HT1080 (cell line): ENCODE measurements around the gene TRPM2. TPM values are rescaled to one million over a fixed set of nuclear protein-coding genes. Genes with fewer than 3 reads are reported as not detected.
"Not testable (repeated sequence)": the region's sequence is repeated elsewhere in the genome, so short reads cannot be mapped to it uniquely, and the experiment has no call there.

Experiments used
- DNase-seq: peaks from one replicate; pipeline ENCODE4 v3.0.0-alpha.2; 2015; ENCODE audit warnings: low read depth
- total RNA-seq: library from RNA; depleted of rRNA; stranded (reverse); fragments of >200 nt; shearing (Covaris generic); gene quantifications from 2 replicates; pipeline ENCODE4 v1.2.3, GENCODE V29; 2014

The TRPM2 gene
- total RNA-seq, 1 experiment from 2014 or later: 1.4 TPM

DNA sequence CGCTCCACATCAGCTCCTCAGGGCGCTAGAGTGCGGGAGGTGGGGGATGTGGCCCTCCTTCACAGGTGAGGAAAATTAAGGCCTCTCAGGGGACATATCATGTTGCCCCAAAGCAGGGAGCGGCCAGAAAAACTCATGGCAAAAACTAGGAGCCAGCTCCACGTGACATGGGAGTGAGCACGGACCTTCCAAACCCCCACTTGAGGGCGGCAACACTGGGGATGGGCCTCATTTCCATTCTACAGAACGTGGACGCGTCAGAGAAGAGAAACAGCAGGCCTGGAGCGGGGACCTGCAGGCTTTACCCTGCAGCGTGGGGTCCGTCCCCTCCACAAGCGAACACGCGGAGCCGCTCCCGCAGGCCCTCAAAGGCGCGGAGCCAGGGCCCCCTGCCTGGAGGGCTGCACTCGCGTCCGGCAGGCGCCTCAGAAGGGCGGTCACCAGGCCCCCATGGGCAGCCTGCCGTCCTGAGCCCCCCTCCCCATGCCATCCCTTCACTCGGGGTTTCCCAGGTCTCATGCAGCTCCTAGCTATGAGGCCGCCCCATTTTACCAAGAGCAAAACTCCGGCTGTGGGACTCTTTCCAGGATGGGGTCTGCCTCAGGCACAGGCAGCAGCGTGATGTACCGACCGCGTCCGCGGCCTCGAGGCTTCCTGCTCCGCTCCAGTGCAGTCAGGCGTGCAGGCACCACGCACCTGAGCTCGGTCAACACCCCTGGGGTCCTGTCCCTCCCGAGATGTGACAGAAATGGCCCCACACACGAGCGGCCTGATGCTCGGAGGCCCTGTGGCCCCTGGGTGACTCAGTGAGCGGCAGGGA is 19.7 kb upstream of the TRPM2 start:
- no peak for DNase-seq

DNA sequence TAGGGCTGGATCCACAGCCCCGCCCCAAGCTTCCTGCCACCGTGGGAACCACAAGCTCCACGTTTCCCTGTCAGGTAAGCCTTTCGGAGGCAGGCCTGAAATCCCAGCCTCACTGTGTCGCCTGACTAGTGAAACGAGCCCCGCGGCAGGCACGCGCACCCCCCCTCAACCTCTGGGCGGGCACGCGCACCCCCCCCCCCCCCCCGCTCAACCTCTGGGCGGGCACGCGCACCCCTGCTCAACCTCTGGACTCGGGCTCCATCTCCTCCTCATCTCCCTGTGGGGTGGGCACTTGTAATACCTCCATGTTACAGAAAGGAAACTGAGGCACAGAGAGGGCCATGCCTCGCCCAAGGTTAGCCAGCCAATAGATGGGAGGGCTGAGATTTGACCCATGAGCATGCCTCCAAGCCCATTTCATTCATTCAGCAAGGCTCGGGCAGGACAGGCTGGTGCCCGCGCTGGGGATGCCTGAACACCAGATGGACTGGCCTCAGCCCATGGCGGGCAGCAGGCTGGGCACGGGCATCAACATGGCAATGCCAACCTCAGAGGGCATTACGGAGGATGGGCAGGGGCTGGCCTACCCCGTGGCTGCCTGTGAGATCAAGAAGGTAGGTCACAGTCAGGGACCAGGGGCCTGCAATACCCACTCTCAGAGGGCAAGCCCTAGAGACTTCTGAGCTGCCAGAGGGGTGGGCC is 18.9 kb upstream of the TRPM2 start:
- no peak for DNase-seq

DNA sequence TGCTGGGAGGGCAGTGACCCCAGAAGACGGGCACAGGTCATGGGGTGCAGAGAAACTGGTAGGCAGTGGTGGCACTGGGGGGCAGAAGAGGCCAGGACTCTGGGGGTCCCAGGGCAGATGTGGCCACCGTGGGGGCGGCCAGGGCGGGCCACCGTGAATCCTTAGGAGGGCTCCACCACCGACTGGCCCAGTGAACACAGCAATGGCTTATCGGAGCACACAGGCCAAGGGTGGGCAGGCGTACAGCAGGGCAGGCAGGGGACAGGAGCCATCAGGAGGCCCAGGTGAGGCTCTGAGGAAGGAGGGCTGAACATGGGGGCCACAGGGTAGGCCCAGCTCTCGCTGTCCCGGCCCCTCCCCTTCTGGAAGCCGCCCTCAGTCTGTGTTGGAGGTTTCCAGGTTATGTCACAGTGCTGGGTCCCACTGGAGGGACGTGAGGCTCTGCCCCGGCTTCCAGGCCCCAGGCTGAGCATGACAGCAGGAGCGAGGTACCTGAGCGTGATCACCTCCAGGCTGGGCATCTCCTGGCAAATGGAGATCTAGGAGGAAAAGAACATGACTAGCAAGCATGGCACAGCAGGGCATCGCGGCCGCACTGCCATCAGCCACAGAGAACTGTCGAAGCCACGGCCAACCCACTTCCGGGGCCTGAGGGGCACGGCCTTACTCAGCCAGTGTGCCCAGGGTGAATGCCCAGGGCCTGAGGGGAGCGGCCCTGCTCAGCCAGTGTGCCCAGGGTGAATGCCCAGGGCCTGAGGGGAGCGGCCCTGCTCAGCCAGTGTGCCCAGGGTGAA is 18.0 kb upstream of the TRPM2 start:
- no peak for DNase-seq

DNA sequence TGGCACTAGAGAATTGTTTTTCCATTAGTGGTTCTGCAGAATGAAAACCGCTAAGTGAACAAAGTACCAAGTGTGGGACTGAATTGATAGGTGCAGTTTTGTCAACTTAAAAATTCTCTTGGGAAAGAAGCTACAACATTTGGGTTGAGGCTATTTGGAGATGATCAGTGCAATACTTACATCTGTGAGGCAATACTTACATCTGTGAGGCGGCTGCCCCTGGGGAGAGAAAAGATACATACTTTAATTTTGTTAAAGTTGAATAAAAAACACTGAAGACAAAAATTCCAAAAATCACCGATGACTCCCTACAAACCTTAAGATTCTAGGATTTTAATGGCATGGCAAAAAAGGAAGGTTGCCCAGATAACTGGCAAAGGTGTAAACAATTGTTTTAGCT is 16.0 kb upstream of the TRPM2 start:
- no peak for DNase-seq

DNA sequence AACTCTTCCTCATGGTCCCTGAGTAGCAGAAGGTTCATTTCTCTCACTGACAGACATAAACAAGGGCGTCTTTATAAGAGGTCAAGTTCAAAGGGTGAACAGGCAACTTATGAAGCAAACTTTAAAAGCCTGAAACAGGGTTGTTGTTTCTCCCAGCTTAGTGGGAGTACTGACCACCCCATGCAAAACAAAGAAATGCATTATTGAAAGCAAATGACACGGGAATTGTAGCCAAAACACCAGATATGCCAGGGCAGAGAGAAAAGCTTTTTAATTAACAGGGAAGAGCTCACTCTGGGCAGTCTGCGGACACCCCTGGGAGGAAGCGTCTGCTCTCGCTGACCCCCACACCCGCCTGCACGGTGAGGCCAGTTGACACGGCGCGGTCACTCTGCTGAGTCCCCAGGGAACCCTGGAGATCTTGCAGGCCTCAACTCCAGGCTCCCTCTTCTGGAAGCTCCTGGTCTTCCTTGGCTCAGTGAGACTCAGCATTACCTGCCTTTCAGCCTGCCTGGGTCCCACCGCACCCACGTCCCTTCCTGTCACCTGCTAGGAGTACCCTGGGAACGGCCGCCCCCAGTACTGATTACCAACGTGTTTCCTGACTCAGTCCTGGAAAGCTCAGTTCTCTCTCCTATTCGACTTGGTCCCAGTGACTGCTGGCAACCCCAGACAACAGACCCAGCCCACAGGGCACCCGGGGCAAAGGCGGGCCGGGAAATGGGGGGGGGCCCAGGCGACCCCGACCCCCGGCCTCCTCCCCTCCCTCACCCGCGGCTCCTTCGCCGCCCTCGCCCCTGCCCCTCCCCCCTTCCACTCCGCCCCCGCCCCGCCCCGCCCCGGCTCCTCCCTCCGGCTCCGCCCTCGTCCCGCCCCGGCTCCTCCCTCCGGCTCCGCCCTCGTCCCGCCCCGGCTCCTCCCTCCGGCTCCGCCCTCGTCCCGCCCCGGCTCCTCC is 15.2 kb upstream of the TRPM2 start:
- peak; percentile 18 for DNase-seq

DNA sequence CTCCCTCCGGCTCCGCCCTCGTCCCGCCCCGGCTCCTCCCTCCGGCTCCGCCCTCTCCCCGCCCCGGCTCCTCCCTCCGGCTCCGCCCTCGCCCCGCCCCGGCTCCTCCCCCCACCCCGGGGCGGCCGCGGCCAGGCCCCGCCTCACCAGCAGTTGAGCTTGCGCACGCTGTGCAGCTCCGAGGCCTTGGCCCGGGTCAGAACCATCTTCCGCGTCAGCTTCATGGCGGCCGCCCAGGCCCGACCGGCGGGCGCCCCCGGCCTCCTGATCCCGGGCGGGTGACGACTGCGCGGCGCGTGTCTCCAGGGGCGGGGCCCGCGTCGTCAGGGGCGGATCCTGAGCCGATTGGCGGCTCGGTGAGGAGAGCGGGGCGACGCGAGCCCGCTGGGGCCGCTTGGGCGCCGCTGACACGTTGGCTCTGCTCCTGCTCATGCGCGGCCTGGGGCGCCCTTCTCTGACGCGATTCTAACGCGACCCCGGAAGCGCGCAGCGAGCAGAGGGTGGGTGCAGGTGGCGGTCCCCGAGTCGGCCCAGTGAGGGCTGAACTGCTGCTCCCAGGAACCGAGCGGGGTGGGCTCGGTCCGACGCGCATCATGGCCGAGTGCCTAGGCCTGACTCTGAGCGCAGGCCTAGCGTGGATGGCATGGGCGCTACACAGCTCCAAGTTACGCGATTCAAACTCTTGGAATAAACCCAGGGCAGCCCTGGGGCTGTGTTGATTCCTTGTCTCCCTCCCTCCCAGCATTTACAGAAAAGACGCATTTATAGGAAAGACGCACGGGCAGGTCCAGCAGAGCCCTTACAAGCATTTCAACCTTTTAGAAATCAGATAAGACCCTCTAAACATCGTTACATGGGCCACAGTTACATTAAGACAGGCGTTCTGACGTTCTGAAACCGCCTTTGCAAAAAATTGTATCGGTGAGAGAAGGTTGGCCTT is 14.2 kb upstream of the TRPM2 start, which contains the start of gene CFAP410:
CFAP410 (minus strand) TSS at position 420 of the 940 bp plus-strand sequence; CDS start at position 224, 196 bp downstream.
- peak; percentile 89 for DNase-seq

DNA sequence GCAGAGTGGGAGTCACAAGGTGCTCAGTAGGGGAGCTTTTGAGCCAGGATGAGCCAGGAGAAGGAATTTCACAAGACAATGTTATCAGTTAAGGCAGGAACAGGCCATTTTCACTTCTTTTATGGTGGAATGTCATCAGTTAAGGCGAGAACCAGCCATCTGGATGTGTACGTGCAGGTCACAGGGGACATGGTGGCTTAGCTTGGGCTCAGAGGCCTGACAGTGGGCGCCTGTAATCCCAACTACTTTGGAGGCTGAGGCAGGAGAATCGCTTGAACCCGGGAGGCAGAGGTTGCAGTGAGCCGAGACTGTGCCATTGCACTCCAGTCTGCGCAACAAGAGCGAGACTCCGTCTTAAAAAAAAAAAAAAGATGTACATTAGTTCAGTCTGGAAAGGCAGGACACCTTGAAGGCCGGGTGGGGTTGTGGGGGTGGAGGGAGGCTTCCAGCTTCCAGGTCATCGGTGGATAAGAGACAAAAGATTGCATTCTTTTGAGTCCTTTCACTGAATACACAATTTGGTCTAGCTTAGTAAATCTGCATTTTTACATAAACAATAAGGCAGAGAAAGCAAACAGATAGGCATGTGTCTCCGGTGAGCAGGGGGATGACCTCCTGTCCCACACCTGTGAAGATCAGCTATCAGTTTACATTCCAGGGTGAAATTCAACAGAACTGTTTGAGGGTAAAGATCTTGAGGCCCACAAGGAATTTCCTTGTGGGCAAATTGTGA is 11.5 kb upstream of the TRPM2 start:
- DNase-seq: not testable (repeated sequence)

DNA sequence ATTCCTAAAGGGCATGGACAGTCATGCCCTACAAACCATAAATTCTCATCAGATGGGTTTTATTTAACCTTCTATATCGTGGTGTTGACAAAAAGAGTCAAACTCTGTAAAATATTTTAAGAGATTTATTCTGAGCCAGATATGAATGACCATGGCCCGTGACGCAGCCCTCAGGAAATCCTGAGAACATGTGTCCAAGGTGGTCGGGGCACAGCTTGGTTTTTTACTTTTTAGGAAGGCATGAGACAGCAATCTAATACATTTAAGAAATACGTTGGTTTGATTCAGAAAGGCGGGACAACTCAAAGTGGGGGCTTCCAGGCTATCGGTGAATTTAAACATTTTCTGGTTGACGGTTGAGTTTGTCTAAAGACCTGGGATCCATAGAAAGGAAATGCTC is 10.4 kb upstream of the TRPM2 start:
- DNase-seq: not testable (repeated sequence)

DNA sequence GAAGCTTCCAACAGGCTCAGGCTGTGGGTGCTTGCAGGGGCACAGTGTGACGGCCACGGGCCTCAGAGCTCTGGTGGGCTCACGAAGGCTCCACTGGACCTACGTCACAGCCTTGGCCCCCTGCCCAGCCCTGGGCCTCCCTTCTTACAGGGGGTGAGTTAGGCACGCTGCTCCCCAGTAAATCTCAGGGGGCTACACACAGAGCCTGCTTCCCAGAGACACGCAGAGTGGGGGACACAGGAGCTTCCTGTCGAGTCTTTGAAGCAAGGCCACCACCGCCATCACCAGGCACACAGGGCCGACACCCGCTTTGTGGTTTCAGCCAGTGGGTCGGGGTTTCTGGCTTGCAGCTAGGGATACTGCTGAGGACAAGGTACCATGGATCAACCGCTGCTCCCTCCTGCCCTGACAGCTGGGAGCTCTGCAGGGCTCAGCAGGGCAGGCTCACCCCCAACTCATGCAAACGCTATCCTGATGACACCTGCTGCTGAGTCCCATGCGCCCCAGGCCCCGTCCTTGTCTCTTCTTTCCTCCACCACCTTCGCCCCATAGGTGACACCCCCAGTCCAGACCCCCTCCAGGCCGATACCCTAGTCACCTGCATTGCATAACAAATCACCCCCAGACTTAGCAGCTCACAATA is 8.8 kb upstream of the TRPM2 start:
- no peak for DNase-seq

DNA sequence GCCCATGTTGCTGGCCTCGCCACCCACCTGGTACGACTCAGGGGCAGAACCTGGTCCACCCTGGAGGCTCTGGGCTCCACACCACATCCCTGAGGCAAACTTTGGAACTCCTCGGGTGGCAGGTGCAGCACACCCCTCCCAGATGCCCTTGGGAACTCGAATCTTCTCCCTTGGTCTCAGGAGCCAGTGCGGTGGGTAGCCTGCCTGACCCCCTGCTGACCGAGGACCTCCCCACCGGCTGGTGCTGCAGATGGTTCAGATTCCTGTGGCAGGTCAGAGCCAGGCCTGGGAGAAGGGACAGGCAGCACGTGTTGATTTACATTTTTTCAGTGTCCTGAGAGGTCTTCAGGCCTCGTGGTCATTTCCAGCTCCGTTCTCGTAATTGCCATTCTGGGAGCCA is 7.9 kb upstream of the TRPM2 start:
- no peak for DNase-seq

DNA sequence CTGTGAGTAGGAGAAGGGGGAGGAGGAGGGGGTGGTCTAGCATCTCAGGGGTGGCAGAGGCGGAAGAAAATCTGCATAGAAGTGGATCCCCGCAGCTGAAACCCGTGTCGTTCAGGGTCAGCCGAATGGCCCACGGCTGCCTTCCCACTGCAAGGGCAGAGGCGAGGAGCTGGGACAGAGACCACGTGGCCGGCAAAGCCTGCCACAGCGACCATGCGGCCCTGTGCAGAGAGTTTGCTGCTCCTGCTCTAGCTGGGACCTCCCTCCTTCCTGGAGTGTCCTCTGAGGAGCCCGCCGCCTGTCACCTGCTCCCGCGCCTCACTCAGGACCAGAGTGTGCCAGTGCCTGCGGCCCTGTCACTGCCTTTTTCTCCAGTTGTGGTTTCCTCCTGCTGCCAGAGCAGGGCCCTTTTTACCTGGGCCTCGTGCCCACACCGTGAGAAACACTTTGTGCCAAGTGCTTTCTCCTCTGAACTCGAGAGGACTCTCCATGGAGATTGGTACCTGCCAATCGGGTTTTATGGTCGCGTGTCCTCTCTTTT is 5.4 kb upstream of the TRPM2 start:
- DNase-seq: no peak

DNA sequence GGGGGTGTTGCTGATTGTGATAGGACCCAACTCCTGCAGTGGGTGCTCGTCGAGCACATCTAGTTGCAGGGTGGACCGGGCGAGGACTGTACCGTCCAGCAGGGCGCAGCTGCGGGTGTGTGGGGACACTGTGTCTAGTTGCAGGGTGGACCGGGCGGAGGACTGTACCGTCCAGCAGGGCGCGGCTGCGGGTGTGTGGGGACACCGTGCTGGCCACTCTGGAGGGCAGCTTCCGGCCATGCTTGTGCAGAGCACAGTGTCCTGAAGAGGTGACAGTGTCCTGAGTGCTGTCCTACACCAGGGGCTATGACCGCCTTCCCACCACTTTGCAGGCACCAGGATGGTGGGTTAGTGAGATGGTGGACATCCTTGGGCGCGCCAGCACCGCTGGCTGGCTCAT is 4.6 kb upstream of the TRPM2 start:
- no peak for DNase-seq

DNA sequence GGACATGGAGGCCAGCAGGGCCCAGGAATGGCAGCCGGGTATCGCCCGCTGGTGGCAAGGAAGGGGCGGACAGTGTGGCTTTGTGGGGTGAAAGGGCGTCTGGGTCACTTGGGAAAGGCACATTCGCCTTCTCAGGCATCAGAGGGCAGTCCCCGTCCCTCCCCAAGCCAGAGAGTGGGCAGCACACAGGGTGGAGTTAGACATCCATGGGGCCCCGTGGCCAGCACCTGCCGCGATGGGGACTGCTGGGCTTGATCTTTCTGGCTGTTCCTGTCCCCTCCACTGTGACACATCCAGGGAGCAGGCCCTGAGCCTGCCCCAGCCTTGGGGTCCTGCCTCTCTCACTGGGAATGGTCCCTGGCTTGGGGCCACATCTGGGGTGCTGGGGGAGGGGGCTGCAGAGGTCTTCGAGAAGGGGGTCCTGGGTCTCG is 4.0 kb upstream of the TRPM2 start:
- DNase-seq: no peak

DNA sequence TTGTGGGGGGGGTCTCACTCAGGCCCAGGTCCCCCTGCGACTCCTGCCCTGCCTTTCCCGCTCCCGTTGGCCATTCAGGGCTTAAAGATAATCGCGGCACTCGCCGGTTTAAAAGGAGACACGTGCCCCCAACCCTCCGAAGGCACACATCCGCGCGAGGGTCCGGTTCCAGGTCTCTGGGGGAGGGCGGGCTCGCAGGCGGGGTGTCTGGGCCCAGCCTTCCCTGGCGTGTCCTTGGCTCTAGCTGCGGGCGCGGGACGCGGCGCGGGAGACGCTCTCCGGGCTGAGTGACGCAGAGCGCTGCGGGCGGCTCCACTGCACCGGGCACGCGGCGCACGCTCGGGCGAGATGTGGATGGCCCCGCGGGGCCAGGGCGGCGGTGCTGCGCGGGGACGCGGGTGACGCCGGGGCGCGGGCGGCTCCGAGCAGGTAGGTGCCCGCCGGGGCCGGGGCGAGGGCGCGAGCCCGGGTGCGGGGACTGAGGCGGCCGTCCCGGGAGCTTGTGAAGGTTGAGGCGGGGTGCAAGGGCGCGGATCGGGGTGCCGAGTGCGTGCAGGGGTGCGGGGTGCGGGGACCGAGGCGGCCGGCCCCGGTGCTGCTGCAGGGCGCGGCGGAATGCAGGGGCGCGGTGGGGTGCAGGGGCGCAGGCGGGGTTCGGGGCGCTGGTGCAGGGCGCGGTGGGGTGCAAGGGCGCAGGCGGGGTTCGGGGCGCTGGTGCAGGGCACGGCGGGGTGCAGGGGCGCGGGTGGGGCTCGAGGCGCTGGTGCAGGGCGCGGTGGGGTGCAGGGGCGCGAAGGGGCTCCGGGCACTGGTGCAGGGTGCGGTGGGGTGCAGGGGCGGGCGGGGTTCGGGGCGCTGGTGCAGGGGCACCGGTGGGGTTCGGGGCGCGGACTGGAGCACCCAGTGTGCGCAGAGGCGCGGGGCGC is 3.3 kb upstream of the TRPM2 start:
- no peak for DNase-seq

DNA sequence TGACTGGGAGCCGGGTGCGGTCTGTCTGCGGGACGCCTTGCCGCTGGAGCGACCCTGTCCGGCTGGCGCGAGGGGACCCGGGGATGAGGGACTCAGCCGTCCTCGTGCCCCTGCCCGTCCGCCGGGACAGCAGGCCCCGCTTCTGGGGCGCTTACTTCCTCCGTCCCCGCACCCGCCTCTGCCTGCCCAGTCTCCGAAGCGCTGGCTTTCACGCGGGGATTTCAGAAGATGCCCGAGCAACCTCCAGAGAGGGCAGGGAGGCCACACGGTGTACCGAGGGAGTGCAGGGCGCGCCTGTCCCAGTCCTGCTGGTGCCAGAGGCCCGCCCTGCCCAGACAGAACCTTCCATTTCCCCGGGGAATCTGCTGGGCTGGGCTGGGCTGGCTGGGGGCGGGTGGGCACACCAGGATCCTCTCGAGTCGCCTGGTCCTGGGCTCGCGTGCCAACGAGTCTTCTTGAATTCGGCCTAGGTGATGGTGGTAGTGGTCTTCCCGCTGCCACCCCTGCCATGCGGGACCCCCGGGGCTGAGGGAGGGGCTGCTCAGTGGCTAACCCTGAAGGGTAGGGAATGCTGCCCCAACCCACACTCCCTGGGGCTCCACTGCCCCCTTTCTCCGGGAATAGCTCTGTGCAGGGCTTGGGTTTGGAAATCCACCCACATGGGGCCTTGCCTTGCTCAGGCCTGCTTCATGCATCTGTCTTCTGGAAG is 2.5 kb upstream of the TRPM2 start:
- no peak for DNase-seq

DNA sequence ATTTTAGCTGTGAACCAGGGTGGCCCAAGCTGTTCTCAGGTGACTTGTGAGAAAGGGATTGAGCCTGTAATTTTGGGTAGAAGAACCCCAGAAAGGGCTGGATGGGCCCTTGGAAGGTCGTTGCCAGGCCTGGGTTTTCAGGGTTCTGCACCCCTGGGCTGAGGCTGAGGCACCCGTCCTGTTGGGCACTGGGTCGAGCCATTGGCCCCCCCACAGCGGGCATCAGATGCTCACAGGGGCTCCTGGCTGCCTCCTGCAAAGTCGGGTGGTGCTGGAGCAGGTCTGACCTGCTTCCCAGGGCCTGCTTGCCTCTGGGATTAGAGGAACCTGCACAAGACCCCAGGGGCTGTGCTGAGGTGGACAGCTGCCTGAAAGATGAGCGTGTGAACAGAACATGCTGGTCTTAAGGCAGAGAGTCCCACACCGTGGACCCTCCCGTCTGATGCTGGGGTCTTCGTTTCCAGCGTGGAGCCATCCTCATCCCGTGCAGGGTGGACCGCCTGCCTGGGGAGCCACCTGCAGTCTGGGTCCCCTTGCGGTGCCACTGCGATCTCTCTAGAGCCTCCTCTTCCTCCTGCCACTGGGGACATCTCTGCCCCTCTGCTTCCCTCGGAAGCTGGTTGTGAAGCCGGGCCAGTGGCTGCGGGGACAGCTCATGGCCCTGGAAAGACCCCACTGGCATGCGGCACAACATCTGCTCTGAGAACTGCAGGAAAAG is 1.7 kb upstream of the TRPM2 start:
- DNase-seq: no peak
